ENCODE measurements around the gene UNG.
A peak's percentile ranks its signal among the peaks of the same experiment; 100 is the strongest.

UNG gene

GRCh38 chr12:109092497-109093021, 4.8 kb upstream of the UNG start:
- DNase-seq, result no peak

GRCh38 chr12:109093022-109093918, 4.1 kb upstream of the UNG start, which contains the start of gene ALKBH2:
Gene ALKBH2, minus strand, starts transcription at chr12:109093472. Its CDS starts 686 bp downstream, at chr12:109092786.
- peak; percentile 96 for DNase-seq

DNA sequence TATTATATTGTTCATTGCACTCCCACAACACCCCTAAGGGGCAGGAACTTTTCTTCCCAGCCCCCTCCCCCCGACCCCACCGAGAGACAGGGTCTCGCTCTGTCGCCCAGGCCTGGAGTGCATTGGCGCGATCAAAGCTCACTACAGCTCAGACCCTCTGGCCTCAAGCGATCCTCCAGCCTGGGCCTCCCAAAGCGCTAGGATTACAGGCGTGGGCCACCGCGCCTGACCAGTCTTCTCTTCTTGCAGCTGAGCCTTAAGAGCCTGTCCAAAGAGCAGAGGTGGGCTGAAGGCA, 310 bp upstream of the UNG start:
- no peak for DNase-seq

DNA sequence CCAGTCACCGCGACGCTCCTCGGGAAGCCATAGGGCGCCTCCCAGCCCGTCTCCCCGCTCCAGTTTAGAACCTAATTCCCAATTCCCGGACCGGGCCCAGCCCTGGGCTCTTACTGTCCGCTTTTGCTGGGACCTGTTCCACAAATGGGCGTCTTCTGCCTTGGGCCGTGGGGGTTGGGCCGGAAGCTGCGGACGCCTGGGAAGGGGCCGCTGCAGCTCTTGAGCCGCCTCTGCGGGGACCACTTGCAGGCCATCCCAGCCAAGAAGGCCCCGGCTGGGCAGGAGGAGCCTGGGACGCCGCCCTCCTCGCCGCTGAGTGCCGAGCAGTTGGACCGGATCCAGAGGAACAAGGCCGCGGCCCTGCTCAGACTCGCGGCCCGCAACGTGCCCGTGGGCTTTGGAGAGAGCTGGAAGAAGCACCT, 797 bp downstream of the UNG start:
- DNase-seq, result no peak

DNA sequence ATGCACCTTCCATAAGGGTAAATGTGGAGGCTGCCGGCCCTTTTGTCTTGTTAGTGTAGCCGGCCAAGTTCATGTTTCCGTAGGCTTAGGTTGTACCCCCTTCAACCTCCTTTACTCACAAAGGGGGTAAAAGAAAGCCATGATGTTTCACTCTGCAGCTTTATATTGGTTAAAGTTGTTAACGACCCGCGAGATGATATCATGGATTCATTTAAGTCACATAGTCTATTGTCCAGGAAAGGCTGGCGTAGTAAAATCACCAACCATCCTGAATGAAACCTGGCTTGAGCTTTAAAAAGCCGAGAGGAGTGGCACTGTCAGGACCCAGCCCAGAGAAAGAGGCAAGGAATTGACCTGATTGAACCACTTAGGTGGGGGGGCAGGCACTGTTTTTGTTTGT, 1.3 kb downstream of the UNG start:
- no peak for DNase-seq

- no peak for DNase-seq
Measured at GRCh38 chr12:109099431-109100020, 2.1 kb downstream of the UNG start.

GRCh38 chr12:109100741-109101140, 3.3 kb downstream of the UNG start:
- no peak for DNase-seq

DNA sequence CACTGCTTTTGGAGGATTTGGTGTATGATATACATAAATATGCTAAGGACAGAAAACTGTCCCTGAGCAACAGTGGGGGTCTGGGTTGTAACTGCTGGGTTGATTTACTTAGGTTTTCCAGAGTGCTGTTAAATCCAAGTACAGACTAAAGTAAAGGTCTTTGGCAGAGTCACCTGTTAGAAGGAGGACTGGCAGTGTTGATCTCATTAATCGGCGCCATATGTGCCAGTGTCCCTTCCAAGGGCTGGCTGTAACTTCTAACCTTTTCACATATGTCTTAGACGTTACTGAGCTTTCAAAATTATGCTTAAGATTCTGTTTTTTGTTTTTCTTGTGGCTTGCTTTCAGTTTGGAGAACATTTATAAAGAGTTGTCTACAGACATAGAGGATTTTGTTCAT, 5.1 kb downstream of the UNG start:
- DNase-seq, result no peak

DNA sequence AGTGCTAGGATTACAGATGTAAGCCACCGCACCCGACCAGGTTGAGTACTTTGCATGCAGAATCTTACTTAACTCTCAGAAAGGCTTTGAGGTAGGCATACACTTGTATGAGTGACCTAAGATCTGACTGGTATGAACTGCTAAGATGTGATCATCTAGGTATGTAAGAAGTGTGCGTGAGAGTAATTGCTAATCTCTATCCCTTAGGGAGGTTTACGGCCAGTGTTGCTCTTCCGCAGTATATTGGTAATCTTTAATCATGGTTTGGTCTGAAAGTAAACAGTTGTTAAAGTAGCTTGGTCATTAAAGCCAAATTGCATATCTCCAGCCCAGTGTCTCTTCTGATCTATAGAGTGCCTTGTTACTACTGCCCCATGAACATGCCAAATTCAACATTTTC, 7.8 kb downstream of the UNG start:
- no peak for DNase-seq

DNA sequence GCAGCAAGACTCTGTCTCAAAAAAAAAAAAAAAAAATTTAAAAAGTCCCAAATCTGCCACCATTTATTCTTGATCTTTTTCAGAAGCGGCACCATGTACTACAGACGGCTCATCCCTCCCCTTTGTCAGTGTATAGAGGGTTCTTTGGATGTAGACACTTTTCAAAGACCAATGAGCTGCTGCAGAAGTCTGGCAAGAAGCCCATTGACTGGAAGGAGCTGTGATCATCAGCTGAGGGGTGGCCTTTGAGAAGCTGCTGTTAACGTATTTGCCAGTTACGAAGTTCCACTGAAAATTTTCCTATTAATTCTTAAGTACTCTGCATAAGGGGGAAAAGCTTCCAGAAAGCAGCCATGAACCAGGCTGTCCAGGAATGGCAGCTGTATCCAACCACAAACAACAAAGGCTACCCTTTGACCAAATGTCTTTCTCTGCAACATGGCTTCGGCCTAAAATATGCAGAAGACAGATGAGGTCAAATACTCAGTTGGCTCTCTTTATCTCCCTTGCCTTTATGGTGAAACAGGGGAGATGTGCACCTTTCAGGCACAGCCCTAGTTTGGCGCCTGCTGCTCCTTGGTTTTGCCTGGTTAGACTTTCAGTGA, 12.5 kb downstream of the UNG start:
- no peak for DNase-seq

- peak; percentile 65 for DNase-seq
Measured at GRCh38 chr12:109110988-109111495, 13.6 kb downstream of the UNG start.

DNA sequence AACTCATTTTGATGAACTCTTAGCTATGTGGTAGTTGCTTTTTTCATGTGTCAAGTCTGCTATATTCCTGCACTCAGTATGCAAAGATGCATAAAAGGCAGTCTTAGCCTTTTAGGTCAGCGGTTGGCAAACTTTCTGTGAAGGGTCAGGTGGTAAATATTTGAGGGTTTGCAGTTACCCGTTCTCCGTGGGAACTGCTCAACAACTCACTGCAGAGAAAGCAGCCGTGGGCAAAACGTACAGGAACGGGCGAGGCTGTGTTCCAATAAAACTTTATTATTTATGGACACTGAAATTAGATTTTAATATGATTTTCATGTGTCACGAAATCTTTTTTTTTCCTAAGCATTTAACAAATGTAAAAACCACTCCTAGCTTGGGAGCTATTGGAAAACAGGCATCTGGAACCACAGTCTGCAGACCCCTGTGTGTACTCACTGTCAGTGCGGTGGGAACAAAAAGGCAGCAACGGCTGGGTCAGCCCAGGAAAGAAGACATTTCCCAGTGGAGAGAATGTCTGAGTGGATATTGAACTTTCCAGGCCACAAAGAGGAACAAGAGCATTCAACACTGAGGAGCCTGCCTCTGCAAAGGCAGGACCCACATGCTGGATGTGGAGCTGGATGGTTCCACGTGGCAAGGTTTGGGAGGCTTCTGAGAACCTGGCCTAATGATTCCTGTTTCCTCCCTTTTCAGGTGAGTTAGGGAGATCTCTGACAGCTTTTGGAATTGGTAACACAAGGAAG, 15.5 kb downstream of the UNG start:
- DNase-seq, result no peak

GRCh38 chr12:109113661-109114321, 16.4 kb downstream of the UNG start:
- DNase-seq, result no peak

- no peak for DNase-seq
Measured at GRCh38 chr12:109114644-109115043, 17.2 kb downstream of the UNG start.

- no peak for DNase-seq
Measured at GRCh38 chr12:109115404-109115757, 18.0 kb downstream of the UNG start.

DNA sequence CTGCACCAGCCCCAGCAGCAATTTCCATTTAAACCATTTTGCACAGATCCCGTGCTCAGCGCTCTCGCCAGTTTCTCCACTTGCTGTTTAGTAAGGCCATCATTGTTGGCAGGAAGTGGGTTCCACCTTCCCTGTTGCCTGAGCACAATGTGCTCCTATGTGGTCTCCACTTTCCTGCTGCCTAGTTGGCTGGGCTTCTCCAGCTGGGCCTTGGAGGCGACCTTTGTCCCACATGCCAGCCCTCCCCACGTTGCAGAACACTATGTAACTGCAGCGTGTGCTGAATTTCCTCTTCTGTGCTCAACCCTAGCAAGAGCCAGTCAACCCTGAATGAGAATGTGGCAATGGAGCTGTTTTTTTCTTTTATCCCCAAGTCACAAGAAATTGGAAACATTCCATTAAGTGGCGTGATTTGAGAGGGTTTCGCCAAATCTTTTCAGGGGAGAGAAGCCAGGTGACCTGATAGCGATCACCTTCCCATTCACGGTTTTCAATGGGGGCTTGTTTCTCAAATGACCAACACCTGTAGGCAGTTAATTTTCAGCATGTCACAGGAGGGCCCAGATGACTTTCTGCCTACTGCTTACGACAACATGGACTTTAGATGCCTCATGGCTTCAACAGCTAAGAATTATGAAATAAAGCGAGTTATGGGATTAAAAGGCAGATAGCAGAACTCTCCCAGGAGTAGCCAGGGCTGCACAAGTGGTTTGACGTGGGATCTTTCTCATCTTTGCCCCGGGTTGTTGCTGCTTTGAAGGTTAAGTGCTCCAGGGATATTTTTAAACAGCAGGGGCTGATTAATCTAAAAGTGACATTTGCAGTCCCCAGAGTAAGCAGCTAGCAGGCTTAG, 18.6 kb downstream of the UNG start, which contains the start of gene ACACB:
Gene ACACB (plus strand): TSS at position 830 of the 853 bp plus-strand sequence. CDS start 22,819 bp downstream, outside the sequence.
- no peak for DNase-seq

GRCh38 chr12:109116611-109116949, 19.2 kb downstream of the UNG start:
- DNase-seq, result no peak

GRCh38 chr12:109120095-109120494, 22.7 kb downstream of the UNG start:
- no peak for DNase-seq

DNA sequence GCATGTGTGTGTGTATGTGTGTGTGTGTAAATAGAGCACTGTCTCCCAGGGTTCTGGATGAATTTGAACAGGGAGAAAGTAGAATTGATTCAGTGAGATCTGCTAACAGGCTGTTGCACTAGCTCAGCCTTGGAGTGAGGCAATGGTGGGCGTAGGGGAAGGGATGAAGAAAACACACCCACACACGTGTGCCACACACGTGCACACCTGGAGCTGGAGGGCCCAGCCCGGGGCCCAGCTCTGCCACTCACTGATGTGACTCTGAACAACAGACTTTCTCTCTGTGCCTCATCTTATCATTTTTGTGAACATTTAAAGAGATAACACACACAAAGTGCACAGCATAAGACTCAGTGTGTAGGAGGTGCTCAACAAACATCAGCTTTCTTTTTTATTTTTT, 23.2 kb downstream of the UNG start:
- DNase-seq, result no peak

- no peak for DNase-seq
Measured at GRCh38 chr12:109121346-109121880, 24.0 kb downstream of the UNG start.
